ENCODE measurements around the gene ZFP3. TPM values are rescaled to one million over a fixed set of nuclear protein-coding genes. Genes with fewer than 3 reads are reported as not detected.
A peak's percentile ranks its signal among the peaks of the same experiment; 100 is the strongest.
"Not testable (repeated sequence)": the region's sequence is repeated elsewhere in the genome, so short reads cannot be mapped to it uniquely, and the experiment has no call there.

Gene ZFP3
- total and polyA plus RNA-seq, 8 donors = 1.7 to 15.2 (median 4.6) TPM

DNA sequence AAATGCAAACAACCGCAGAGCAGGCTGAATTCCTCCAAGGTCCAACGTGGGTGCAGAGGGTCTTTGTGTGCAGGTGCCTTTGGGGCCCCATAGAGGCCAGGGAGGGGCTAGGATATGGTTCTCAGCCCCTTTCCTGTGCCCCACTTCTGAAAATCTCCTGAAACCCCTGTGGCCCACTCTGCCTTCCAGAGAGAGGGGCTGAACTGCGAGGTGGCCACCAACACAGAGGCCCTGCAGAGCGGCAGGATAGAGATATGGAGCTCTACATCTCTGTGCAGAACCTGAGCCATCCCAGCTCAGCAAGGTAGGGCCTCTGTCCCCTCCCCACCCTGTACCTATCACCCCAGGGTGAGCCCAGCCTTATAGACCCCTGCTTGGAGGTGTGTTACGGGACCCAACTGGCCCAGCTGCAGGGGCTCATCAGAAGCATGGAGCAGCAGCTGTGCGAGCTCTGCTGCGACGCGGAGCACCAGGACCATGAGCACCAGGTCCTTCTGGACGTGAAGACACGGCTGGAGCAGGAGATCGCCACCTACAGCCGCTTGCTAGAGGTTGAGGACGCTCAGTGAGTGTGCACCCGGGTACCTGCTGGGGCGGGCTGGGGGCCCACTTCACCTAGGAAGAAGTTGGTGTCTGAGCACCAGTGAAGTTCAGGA is 43.0 kb downstream of the ZFP3 start:
- DNase-seq = peak in 1 of 2 donors; percentile 18
- no peak overlapping the region for H3K27ac ChIP-seq
- H3K4me3 ChIP-seq = no peak overlapping the region
- peaks cover 10 to 15% (median 13%) of the 10 kb centered on the region in 4 donors for H3K4me1 ChIP-seq
- H3K36me3 ChIP-seq = no peaks in the 10 kb centered on the region
- H3K9me3 ChIP-seq = peaks cover 0 to 13% (median 5%) of the 10 kb centered on the region in 4 donors
- intact Hi-C loops (cut with DNase I; ENCODE audit: low total_unique reads) = no loop called here
- TF ChIP-seq POLR2AphosphoS5 (IDR thresholded peaks at IDR 0.05) (no peak), EP300 (IDR thresholded peaks at IDR 0.05) (no peak), POLR2A (IDR thresholded peaks at IDR 0.05) (no peak)
- TF ChIP-seq, protein P1, sequence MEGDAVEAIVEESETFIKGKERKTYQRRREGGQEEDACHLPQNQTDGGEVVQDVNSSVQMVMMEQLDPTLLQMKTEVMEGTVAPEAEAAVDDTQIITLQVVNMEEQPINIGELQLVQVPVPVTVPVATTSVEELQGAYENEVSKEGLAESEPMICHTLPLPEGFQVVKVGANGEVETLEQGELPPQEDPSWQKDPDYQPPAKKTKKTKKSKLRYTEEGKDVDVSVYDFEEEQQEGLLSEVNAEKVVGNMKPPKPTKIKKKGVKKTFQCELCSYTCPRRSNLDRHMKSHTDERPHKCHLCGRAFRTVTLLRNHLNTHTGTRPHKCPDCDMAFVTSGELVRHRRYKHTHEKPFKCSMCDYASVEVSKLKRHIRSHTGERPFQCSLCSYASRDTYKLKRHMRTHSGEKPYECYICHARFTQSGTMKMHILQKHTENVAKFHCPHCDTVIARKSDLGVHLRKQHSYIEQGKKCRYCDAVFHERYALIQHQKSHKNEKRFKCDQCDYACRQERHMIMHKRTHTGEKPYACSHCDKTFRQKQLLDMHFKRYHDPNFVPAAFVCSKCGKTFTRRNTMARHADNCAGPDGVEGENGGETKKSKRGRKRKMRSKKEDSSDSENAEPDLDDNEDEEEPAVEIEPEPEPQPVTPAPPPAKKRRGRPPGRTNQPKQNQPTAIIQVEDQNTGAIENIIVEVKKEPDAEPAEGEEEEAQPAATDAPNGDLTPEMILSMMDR (IDR thresholded peaks at IDR 0.05) = no peak
- 74 to 92% (median 89%) methylated on average over 9 to 16 of the region's 16 CpGs for WGBS, 5 donors
- H3K27me3 ChIP-seq = peaks cover 4 to 65% (median 31%) of the 10 kb centered on the region in 3 donors

DNA sequence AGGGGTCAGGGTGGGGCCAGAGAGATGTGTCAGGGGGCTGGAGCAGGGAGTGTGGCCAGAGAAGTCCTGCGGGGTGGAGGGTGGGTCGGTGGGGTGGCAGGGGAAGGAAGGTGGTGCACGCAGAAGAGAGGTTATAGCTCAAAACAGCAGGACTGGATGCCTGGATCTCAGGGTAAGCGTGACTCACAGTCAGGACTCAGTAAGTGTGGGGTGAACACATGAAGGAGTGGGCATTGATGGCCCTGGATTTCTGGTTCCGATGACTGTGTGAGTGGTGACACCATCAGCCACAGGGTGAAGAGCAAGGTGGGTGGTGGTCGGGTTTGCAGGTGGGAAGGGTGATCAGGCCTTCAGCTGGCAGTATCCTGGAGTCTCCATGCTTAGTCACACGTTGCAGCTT is 43.8 kb downstream of the ZFP3 start:
- WGBS, 5 donors = 70 to 76% (median 71%) methylated on average over 7 of the region's 7 CpGs

DNA sequence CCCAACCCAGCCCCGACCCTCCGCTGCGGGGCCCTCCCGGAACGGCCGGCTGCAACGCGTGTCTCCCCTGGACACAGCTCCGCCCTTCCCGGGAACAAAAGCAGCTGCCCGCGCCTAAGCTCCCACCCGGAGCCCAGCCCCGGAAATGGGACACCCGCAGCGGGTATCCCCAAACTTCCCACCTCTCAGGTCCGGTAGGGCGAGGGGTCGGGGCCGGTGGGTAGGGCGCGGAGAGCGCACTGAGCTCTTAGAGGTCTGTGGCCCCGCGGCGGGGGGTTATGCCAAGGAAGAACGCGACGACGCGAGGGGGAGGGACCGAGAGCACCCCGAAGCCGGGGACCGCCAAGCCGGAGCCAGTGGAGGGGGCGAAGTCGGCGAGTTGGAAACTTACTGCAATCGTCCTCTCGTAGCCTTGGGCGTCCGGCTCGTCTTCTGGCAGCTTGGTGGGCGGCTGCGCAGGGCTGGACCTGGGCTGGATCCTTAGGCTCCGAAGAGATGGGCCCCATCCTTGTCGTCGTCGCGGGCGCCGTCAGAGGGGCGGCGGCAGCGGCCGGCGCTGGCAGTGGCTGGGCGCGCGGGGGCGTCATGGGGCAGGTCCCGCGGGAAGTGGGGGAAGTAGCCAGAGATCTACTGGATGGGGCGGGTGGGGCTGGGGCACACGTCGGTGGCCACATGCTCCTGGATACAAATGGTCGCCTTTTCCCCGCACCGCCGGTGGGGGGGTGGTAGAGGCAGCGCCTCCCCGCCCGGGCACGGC is 44.5 kb downstream of the ZFP3 start:
- 2 to 13% (median 3%) methylated on average over 34 to 75 of the region's 75 CpGs for WGBS, 5 donors
- Histone ChIP-seq H3K9me3 (peaks cover 0 to 10% (median 5%) of the 10 kb centered on the region in 4 donors), H3K27me3 (peaks cover 4 to 63% (median 25%) of the 10 kb centered on the region in 3 donors), H3K4me1 (peaks cover 10 to 15% (median 13%) of the 10 kb centered on the region in 4 donors), H3K4me3 (peak overlapping the region; percentile 46 to 58 (median 50)), H3K36me3 (no peaks in the 10 kb centered on the region), H3K27ac (peak overlapping the region in 3 of 5 donors; percentile 14 to 61 (median 51))
- peak; percentile 24 to 81 for DNase-seq
- intact Hi-C loops (cut with DNase I; ENCODE audit: low total_unique reads) = no loop called here
- no peak for TF ChIP-seq POLR2A (IDR thresholded peaks at IDR 0.05)
- TF ChIP-seq, protein P1 (IDR thresholded peaks at IDR 0.05) = no peak
- TF ChIP-seq EP300 (IDR thresholded peaks at IDR 0.05) = no peak
- TF ChIP-seq POLR2AphosphoS5 (IDR thresholded peaks at IDR 0.05) = no peak

More for the DNA sequence above, 43.8 kb downstream of the ZFP3 start:
- intact Hi-C loops (cut with DNase I; ENCODE audit: low total_unique reads); H3K36me3 ChIP-seq: not testable (repeated sequence)
- Histone ChIP-seq H3K27me3 (peaks cover 4 to 65% (median 25%) of the 10 kb centered on the region in 3 donors), H3K27ac (peak overlapping the region in 1 of 5 donors; percentile 61), H3K9me3 (peaks cover 0 to 13% (median 5%) of the 10 kb centered on the region in 4 donors), H3K4me3 (peak overlapping the region; percentile 46 to 58 (median 50)), H3K4me1 (peaks cover 10 to 15% (median 13%) of the 10 kb centered on the region in 4 donors)
- DNase-seq = peak in 1 of 2 donors; percentile 8

DNA sequence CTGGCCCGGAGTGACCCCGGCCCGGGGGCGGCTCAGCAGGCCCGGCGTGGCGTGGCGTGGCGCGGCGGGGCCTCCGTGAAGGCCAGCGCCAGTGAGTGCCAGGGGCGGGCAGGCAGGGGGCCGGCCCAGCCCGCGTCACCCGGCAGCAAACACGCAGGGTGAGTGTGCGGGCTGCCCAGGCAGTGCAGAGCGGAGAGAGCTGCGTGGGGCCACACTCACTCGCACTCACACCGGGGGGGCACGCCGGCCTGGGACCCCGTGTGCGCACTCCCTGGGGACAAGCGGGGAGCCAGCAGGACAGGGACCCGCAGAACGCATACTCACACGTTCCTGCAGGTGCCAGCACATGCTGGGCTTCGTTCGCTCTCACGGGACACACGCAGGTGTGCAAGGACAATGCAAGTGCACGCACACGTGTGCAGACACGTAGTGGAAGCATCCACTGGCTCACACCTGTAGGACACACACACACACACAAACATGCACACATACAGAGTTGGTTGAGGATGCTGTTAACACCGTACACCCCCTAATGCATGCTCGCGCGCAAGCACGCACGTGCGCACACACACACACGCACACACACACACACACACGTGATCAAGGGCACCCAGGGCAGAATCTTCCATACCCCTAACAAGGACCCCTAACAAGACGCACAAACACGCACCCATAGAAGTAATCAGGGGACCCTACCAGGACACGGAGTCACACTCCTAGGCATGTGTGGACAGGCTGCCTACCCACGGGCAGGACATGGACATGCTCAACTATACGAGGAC is 45.3 kb downstream of the ZFP3 start:
- TF ChIP-seq, protein P1 (IDR thresholded peaks at IDR 0.05) = no peak
- TF ChIP-seq POLR2A (IDR thresholded peaks at IDR 0.05) (no peak), POLR2AphosphoS5 (IDR thresholded peaks at IDR 0.05) (no peak), EP300 (IDR thresholded peaks at IDR 0.05) (no peak)
- intact Hi-C loops (cut with DNase I; ENCODE audit: low total_unique reads) = no loop called here
- H3K27me3 ChIP-seq = peaks cover 4 to 55% (median 17%) of the 10 kb centered on the region in 3 donors
- DNase-seq = peak in 1 of 2 donors; percentile 20
- no peaks in the 10 kb centered on the region for H3K36me3 ChIP-seq
- H3K27ac ChIP-seq = peak overlapping the region in 1 of 5 donors; percentile 51
- H3K4me3 ChIP-seq = peak overlapping the region; percentile 46 to 58 (median 50)
- peaks cover 0 to 3% (median 1%) of the 10 kb centered on the region in 4 donors for H3K9me3 ChIP-seq
- WGBS, 5 donors = 51 to 77% (median 59%) methylated on average over 18 to 53 of the region's 53 CpGs
- H3K4me1 ChIP-seq = peaks cover 10 to 15% (median 13%) of the 10 kb centered on the region in 4 donors

DNA sequence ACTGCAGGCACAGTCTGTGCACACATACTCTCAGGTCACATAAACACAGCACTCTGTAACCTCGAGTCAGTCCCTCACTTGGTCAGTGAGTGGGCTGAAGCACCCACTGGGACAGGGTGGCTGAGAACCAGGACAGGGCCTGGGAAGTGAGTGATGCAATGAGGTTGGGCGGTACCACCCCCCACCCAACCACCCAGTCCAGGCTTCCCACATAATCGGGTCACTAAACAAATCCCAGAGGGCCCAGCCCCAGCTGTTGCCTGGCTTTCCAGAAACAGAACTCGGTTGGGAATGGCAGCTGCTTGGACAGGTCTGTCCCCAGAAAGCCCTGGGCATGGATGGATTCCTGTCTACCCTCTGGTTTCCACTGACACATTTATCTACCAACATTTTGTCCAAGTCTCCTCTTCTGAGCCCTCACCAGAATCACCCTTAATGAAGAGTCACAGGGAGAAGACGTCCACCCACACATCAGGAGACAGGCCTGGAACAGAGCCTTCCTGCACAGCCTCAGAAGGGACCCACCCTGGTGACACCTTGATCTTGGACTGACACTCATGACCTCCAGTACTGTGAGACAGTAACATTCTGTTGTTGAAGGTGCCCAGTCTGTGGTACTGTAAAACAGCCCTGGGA is 46.0 kb downstream of the ZFP3 start:
- H3K27ac ChIP-seq; H3K4me3 ChIP-seq; DNase-seq; H3K36me3 ChIP-seq; H3K9me3 ChIP-seq; intact Hi-C loops (cut with DNase I; ENCODE audit: low total_unique reads): not testable (repeated sequence)
- Histone ChIP-seq H3K27me3 (peaks cover 4 to 53% (median 17%) of the 10 kb centered on the region in 3 donors), H3K4me1 (peaks cover 10 to 15% (median 13%) of the 10 kb centered on the region in 4 donors)
- 60 to 73% (median 68%) methylated on average over 4 to 5 of the region's 5 CpGs for WGBS, 5 donors

DNA sequence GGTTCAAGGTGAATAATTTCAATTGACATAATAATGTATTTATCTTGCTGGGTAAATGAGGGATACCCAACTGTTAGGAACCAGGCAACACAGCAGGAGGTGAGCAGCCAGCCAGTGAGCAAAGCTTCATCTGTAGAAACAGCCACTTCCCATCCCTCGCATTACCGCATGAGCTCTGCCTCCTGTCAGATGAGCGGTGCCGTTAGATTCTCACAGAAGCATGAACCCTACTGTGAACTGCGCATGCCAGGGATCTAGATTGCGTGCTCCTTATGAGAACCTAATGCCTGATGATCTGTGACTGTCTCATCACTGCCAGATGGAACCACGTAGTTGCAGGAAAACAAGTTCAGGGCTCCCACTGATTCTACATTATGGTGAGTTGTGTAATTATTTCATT is 46.6 kb downstream of the ZFP3 start:
- intact Hi-C loops (cut with DNase I; ENCODE audit: low total_unique reads); H3K27ac ChIP-seq; H3K36me3 ChIP-seq; H3K4me3 ChIP-seq; H3K9me3 ChIP-seq; DNase-seq: not testable (repeated sequence)
- H3K4me1 ChIP-seq = peaks cover 10 to 15% (median 13%) of the 10 kb centered on the region in 4 donors
- 84 to 88% (median 87%) methylated on average over 7 of the region's 7 CpGs for WGBS, 5 donors
- peaks cover 4 to 53% (median 17%) of the 10 kb centered on the region in 3 donors for H3K27me3 ChIP-seq

Data from stomach (tissue), 9 donors.